GM12891 (cell line): ENCODE results near the gene KRTAP20-1. TPM values are rescaled to one million over a fixed set of nuclear protein-coding genes. Genes with fewer than 3 reads are reported as not detected.

ENCODE experiments used
- DNase-seq: peaks from one replicate; pipeline ENCODE4 v3.0.0; 2011; ENCODE audit warnings: low spot score; ENCODE audit not compliant: insufficient read length
- FAIRE-seq: peaks from 2 replicates; lab custom pipeline; 2011; peaks lifted over from hg19 to GRCh38; lab: Jason Lieb, UNC
- PAX5 ChIP-seq: IDR thresholded peaks from 2 replicates; pipeline ENCODE4 v1.6.1; 2011; ENCODE audit warnings: low read length, moderate library complexity, mild to moderate bottlenecking; ENCODE audit not compliant: insufficient read depth, severe bottlenecking
- POLR2A ChIP-seq: IDR thresholded peaks from 2 replicates; pipeline ENCODE4 v1.6.1; 2011; ENCODE audit warnings: low read depth, low read length, control low read depth
- POLR2AphosphoS5 ChIP-seq: IDR thresholded peaks from 2 replicates; pipeline ENCODE4 v1.6.1; 2011; ENCODE audit warnings: low read depth, low read length, control low read depth
- POU2F2 ChIP-seq: IDR thresholded peaks from 2 replicates; pipeline ENCODE4 v1.6.1; 2011; ENCODE audit warnings: low read depth, mild to moderate bottlenecking, control low read depth, low read length, moderate library complexity
- SPI1 ChIP-seq: IDR thresholded peaks from 2 replicates; pipeline ENCODE4 v1.6.1; 2011; ENCODE audit warnings: low read depth, low read length, control low read depth
- TAF1 ChIP-seq: IDR thresholded peaks from 2 replicates; pipeline ENCODE4 v1.6.1; 2011; ENCODE audit warnings: low read depth, low read length, control low read depth
- polyA plus RNA-seq: library from polyadenylated mRNA; unstranded; fragments of >200 nt; gene quantifications from one replicate; pipeline ENCODE4 v1.2.1, GENCODE V29; 2012; ENCODE audit warnings: low read depth, missing spikeins, inconsistent platforms; ENCODE audit not compliant: missing spikeins

Gene KRTAP20-1, protein sequence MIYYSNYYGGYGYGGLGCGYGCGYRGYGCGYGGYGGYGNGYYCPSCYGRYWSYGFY
- not detected for polyA plus RNA-seq

DNA sequence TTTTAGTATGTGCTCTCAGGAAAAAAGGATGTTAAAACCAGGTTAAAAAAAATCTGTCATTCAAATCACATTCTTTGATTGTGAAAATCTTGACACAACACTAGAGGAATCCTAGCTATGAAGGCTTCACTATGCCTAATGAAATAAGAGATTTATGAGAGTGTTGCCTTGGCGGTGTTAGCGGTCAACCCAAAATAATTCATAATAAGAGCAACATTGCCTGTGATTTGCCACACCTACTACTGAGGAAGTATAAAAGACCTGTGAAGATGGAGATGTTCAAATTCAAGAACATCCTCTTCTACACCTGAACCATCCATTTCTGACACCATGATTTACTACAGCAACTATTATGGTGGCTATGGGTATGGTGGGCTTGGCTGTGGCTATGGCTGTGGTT is at the start of gene KRTAP20-1:
KRTAP20-1 (plus strand) TSS at position 301 of the 400 bp plus-strand sequence; CDS start at position 331, 30 bp downstream.
- DNase-seq: no peak
- FAIRE-seq: no peak
- TF ChIP-seq POU2F2 (no peak), TAF1 (no peak), POLR2AphosphoS5 (no peak), SPI1 (no peak), PAX5 (no peak)

DNA sequence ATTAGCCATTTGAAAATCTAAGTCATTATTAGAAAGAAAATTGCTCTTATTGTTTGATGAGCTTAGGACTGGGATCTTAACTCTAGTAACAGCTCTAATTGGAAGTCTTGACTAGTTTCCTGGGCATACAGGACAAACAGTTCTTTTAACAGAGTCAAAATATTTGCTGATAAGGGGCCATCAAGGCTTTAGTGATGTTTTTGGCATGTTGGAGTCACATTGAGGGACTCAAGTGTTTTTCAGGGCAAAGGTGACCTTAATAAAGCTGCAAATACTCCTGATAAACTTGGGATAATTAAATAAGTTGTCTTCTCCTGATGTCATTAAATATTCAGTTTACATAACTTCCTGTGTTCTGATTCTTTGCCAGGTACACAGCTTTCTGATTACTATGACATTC is 48.6 kb upstream of the KRTAP20-1 start:
- TF ChIP-seq PAX5 (no peak), TAF1 (no peak), SPI1 (no peak), POLR2AphosphoS5 (no peak), POLR2A (no peak)
- FAIRE-seq: no peak
- DNase-seq: no peak

DNA sequence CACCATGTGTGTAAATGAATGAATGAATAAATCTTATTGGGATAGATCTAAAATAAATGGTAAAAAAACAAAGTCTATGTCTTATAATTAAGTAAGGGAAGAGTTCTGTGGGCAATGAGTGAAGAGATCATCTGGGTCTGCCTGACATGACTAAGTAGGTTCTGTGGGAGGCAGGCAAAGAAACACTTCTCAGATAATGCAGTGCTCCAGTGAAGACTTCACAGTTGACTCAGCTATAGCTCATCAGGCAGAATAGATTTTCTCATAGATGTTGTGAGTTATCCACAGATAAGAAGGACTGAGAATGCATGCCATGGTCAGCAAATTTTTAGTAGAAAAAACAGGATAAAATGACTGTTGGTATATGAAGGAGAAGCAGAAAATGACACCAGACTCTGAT is 38.5 kb upstream of the KRTAP20-1 start:
- no peak for TF ChIP-seq POLR2AphosphoS5
- TF ChIP-seq POU2F2: no peak
- no peak for FAIRE-seq
- no peak for DNase-seq

DNA sequence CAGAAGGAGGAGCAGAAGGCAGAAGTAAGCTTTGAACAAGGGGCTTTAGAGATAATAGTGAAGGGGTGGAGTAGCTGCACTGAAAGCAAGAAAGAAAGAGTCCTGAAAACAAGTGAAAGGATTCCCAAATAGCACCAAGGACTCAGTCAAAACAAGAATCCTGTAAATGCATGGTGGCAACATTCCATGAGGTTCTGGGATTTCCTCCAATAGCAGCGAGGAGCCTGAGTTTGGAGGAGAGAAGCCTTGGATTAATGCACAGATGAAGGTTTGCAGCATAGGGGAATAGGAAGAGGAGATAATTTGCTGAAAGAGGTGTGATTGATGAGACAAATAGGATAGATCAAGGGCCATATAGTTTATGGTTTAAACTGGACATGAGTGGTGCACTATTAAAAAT is 36.9 kb upstream of the KRTAP20-1 start:
- no peak for FAIRE-seq
- TF ChIP-seq POLR2AphosphoS5: no peak
- no peak for TF ChIP-seq SPI1
- DNase-seq: no peak

DNA sequence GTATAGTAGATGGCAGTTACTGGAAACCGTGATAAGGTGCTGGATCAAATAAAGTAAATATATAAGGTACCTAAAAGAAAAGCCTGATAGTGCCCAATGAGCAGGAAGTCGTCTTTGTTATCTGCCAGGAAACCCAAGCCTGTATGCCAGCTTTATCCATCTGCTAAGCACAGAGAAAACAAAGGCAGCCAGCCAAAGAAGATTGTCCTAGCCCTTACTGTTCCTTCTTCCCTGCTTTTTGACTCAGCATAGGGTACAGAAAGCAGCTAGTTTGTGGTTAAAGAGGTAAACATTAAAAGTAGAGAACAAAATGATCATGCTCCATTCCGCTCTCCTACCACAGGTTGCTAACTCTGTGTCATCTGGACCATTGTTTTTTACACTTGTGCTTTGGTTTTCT is 36.1 kb upstream of the KRTAP20-1 start:
- DNase-seq: no peak
- no peak for FAIRE-seq
- TF ChIP-seq POLR2A: no peak
- TF ChIP-seq PAX5: no peak
- no peak for TF ChIP-seq POLR2AphosphoS5
- TF ChIP-seq POU2F2: no peak
- TF ChIP-seq SPI1: no peak
- no peak for TF ChIP-seq TAF1

DNA sequence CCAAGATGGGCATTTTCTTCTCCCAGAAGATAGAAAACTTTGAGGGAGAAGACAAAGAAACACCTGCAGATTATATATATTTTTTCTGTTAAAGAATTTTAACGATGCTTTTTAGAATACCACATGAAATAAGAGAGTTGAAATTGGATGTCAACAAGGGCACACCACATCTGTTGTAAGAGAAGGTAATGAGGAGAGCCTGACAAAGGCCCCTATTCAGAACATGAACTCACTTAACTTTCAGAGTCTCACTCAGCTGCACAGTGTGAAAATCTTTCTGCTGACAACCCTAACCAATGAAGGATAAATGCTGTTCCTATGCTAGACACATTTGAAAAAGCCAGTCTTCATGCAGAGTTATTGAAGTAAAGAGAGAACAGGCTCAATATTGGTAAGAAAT is 33.4 kb upstream of the KRTAP20-1 start:
- no peak for FAIRE-seq

DNA sequence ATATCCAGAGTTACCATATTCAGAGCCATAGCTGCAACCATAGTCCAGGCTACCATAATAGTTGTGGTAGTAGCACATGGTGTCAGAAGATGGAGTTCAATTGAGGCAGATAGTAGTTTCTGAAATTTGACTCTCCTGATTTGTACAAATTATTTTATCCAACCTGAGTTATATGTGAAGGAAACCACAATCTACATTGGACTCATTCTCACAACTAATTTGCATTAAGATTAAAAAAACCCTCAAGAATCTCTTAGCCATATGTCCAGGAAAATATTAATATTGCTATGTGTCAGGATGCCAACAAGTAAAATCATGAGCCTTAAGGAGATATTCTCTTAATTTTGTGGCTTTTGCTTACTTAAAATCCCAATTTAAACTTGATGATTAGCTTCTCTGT is 25.9 kb upstream of the KRTAP20-1 start, which contains the start of gene KRTAP22-2:
KRTAP22-2 (minus strand) TSS at position 101 of the 400 bp plus-strand sequence.
- DNase-seq (no peak), FAIRE-seq (no peak)
- no peak for TF ChIP-seq POLR2AphosphoS5
- no peak for TF ChIP-seq POU2F2
- TF ChIP-seq PAX5: no peak
- no peak for TF ChIP-seq SPI1
- TF ChIP-seq TAF1: no peak
- no peak for TF ChIP-seq POLR2A

More for the DNA sequence above, 33.4 kb upstream of the KRTAP20-1 start:
- TF ChIP-seq POLR2AphosphoS5: no peak
- TF ChIP-seq POLR2A: no peak
- TF ChIP-seq POU2F2: no peak
- no peak for TF ChIP-seq PAX5
- TF ChIP-seq TAF1: no peak
- TF ChIP-seq SPI1: no peak
- DNase-seq: no peak

DNA sequence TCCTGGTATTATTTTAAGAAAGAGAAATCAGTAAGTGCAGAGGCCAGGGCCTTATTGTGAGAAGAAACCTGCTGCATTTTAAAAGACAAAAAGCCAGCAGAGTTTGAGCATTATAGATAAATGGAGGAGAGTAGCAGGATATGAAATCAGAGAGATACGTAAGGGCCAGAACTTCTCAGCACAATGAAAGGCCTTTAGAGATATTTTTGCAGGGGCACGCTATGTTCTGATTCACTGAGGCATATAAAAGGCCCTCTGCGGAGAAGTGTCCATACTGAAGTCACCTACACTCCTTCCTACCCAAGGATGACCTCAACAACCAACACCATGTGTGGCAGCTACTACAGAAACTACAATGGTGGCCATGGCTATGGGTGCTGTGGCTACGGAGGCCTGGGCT is 24.1 kb upstream of the KRTAP20-1 start, which contains the start of gene KRTAP6-3:
KRTAP6-3 (plus strand) TSS at position 301 of the 400 bp plus-strand sequence; CDS start at position 307, 6 bp downstream.
- DNase-seq: no peak
- FAIRE-seq: no peak
- TF ChIP-seq SPI1 (no peak), PAX5 (no peak), POLR2AphosphoS5 (no peak), POU2F2 (no peak), POLR2A (no peak), TAF1 (no peak)

DNA sequence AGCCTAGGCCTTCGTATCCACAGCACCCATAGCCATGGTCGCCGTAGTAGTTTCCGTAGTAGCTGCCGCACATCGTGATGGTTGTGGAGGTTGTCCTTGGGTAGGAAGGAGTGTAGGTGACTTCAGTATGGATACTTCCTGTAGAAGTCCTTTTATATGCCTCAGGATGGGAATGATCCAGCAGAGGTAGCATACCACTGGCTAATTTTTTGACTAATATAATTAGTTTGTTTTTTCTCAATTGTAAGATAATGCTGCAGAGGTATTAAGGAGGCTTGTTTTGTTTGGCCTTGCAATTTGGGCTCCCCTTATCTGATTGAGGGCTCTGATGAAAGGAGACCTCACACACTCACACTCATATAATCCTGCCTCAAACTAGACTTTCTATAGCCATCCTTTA is 17.4 kb upstream of the KRTAP20-1 start, which contains the start of gene KRTAP6-2:
KRTAP6-2 (minus strand) TSS at position 101 of the 400 bp plus-strand sequence; CDS start at position 73, 28 bp downstream.
- no peak for FAIRE-seq
- TF ChIP-seq POLR2A: no peak
- no peak for TF ChIP-seq POU2F2
- no peak for TF ChIP-seq TAF1
- no peak for DNase-seq

DNA sequence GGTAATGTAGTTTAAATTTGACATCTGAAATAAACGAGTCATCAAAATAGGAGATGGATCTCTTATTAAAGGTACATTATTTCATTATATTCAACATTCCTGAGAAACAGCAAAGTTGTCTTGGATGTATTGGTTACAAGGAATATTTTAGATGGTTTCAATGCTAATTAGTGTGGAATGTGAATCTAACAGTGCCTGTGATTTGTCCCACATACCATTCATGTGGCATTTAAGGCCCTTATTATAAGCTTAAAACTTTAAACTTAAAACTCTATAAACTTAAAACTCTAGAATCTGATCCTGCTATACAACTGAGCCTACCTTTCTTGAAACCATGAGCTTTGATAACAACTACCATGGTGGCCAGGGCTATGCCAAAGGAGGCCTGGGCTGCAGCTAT is 15.4 kb upstream of the KRTAP20-1 start, which contains the start of gene KRTAP22-1:
KRTAP22-1 (plus strand) TSS at position 301 of the 400 bp plus-strand sequence.
- DNase-seq (no peak), FAIRE-seq (no peak)
- TF ChIP-seq POU2F2 (no peak), TAF1 (no peak), SPI1 (no peak), POLR2A (no peak), POLR2AphosphoS5 (no peak), PAX5 (no peak)
